Keratinocyte (primary cell): ENCODE results near the gene SEMA3F. TPM values are rescaled to one million over a fixed set of nuclear protein-coding genes. Genes with fewer than 3 reads are reported as not detected.

Source experiments
- DNase-seq: peaks from one replicate; pipeline ENCODE4 v3.0.0-alpha.2; 2011; ENCODE audit warnings: low read depth, missing footprints, low spot score
- FAIRE-seq: peaks from 2 replicates; lab custom pipeline; 2011; peaks lifted over from hg19 to GRCh38; lab: Jason Lieb, UNC
- H2AFZ ChIP-seq: 2 replicates; pipeline ENCODE4 v1.6.0; 2012; ENCODE audit warnings: low read length, control low read depth, inconsistent platforms; ENCODE audit not compliant: control insufficient read depth
- H3K27ac ChIP-seq: 2 replicates; pipeline ENCODE4 v1.5.1; 2011; ENCODE audit warnings: low read length; ENCODE audit not compliant: control insufficient read depth, insufficient read depth
- H3K27me3 ChIP-seq: 3 replicates; pipeline ENCODE4 v1.6.0; 2011; ENCODE audit warnings: low read length; ENCODE audit not compliant: control insufficient read depth, insufficient read depth; ENCODE audit errors: extremely low read depth
- H3K36me3 ChIP-seq, 2 experiments: 2 replicates in 1 of 2; 3 replicates in 1 of 2; pipeline ENCODE4 v1.5.1; 2011; ENCODE audit warnings: low read length in 2 of 2, mild to moderate bottlenecking in 1 of 2; ENCODE audit not compliant: control insufficient read depth in 2 of 2, insufficient read depth in 2 of 2; ENCODE audit errors: extremely low read depth in 1 of 2
- H3K4me1 ChIP-seq: 3 replicates; pipeline ENCODE4 v1.5.1; 2011; ENCODE audit warnings: low read length; ENCODE audit not compliant: control insufficient read depth, insufficient read depth; ENCODE audit errors: extremely low read depth
- H3K4me2 ChIP-seq: 3 replicates; pipeline ENCODE4 v1.6.0; 2011; ENCODE audit warnings: low read depth, low read length; ENCODE audit not compliant: control insufficient read depth, insufficient read depth; ENCODE audit errors: extremely low read depth
- H3K4me3 ChIP-seq, 3 experiments: fragments of 200-600 bp in 1 of 3; sonication (generic) in 1 of 3; 2 replicates in 2 of 3; 3 replicates in 1 of 3; pipeline ENCODE4 v1.5.1; 2011 to 2016; ENCODE audit warnings: low read length in 3 of 3, mild to moderate bottlenecking in 3 of 3, control low read depth in 2 of 3, inconsistent platforms in 1 of 3, low read depth in 1 of 3, mixed read lengths in 1 of 3, mixed run types in 1 of 3, moderate library complexity in 1 of 3; ENCODE audit not compliant: control insufficient read depth in 2 of 3, insufficient read depth in 2 of 3; ENCODE audit errors: extremely low read depth in 1 of 3
- H3K79me2 ChIP-seq: 2 replicates; pipeline ENCODE4 v1.6.0; 2012; ENCODE audit warnings: low read length; ENCODE audit not compliant: control insufficient read depth, insufficient read depth
- H3K9ac ChIP-seq: 3 replicates; pipeline ENCODE4 v1.6.0; 2011; ENCODE audit warnings: low read length; ENCODE audit not compliant: control insufficient read depth, insufficient read depth; ENCODE audit errors: extremely low read depth
- H3K9me1 ChIP-seq: 3 replicates; pipeline ENCODE4 v1.6.0; 2011; ENCODE audit warnings: low read length; ENCODE audit not compliant: control insufficient read depth, insufficient read depth; ENCODE audit errors: extremely low read depth
- H3K9me3 ChIP-seq: 2 replicates; pipeline ENCODE4 v1.5.1; 2012; ENCODE audit warnings: low read depth, low read length; ENCODE audit not compliant: control insufficient read depth
- H4K20me1 ChIP-seq: 3 replicates; pipeline ENCODE4 v1.6.0; 2011; ENCODE audit warnings: low read length; ENCODE audit not compliant: control insufficient read depth, insufficient read depth; ENCODE audit errors: extremely low read depth
- CTCF ChIP-seq, 3 experiments: IDR thresholded peaks in 1 of 3; conservative IDR thresholded peaks in 1 of 3; optimal IDR thresholded peaks in 1 of 3; 2 replicates in 2 of 3; 3 replicates in 1 of 3; pipeline versions ENCODE3 to v1.5.1; 2011; ENCODE audit warnings: low read length in 3 of 3, mild to moderate bottlenecking in 3 of 3, moderate library complexity in 2 of 3, control low read depth in 1 of 3, inconsistent platforms in 1 of 3; ENCODE audit not compliant: insufficient read depth in 2 of 3; ENCODE audit errors: extremely low read depth in 1 of 3
- EZH2 ChIP-seq: IDR thresholded peaks from one replicate; pipeline ENCODE4 v1.6.1; 2012; ENCODE audit warnings: inconsistent platforms, mild to moderate bottlenecking, low read length, moderate library complexity
- dilution Hi-C: fragments of 300-500 bp; cut with MboI; formaldehyde crosslinking; loops from one replicate; pipeline ENCODE4 v1.7.0; 2020; ENCODE audit warnings: low sequenced_read_pairs; ENCODE audit not compliant: extremely low pct_ligation_motif_present
- polyA plus RNA-seq, 5 experiments: library from polyadenylated mRNA; depleted of rRNA in 3 of 5; stranded (reverse) in 3 of 5; stranded (forward) in 1 of 5; unstranded in 1 of 5; fragments of >200 nt; gene quantifications; 1 replicate in 1 of 5; 2 replicates in 3 of 5; 3 replicates in 1 of 5; pipeline versions ENCODE4 v1.2.1 to v1.2.3, GENCODE V29; 2011 to 2012; ENCODE audit warnings: missing spikeins in 2 of 5, low read depth in 1 of 5, low replicate concordance in 1 of 5

The SEMA3F gene
- polyA plus RNA-seq, 1 donor (not counting 4 experiments of a cell fraction or from before 2014, with no cell fraction given): 72.8 TPM

DNA sequence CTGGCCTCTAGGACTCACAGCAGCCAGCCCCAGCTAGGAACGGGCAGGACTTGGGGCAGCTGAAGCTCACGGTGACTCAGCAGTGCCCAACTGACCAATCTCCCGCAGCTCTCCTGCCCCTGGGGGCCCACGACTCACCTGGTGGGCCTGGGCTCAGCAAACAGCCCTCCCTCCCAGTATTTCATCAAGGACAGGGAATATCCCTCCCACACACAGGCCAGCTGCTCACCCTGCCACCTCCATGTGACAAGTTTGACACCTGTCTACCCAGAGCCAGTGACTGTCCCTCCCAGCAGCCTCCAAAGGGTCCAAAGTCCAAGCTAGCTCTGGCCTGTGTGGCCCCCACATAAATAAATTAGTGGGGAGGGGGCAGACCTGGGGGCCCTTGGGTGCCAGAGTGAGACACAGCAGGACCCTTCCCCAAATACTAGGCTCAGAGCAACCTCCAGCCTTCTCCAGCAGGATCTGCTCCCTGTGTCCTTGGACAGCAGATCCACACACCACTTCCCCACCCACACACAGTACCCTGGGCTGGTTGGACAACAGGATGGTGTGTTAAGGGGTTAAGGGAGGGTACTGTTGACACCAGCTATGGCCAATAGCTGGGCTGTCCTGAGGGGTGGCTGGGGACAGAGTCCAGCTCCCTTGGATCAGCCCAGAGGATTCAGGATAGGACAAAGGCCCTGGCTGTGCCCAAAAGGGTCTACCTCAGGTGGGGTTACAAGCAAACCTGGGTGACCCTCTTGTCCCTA, 40.6 kb downstream of the SEMA3F start:
- Histone ChIP-seq H3K27me3 (peaks cover 32% of the 10 kb centered on the region), H4K20me1 (peaks cover 2% of the 10 kb centered on the region), H3K4me1 (no peaks in the 10 kb centered on the region), H3K79me2 (no peaks in the 10 kb centered on the region), H3K9ac (no peak overlapping the region), H3K9me1 (no peaks in the 10 kb centered on the region), H3K27ac (no peak overlapping the region), H3K4me2 (no peak overlapping the region), H3K36me3 (no peaks in the 10 kb centered on the region), H2AFZ (no peak overlapping the region), H3K9me3 (no peaks in the 10 kb centered on the region), H3K4me3 (no peak overlapping the region)
- no peak for FAIRE-seq
- dilution Hi-C loops: no loop called here
- no peak for DNase-seq
- TF ChIP-seq EZH2 (no peak), CTCF (optimal IDR thresholded peaks at IDR 0.05 in 1 of 3, IDR thresholded peaks at IDR 0.05 in 1 of 3, conservative IDR thresholded peaks at IDR 0.05 in 1 of 3; ENCODE audit: extremely low read depth in 1 of 3, insufficient read depth in 2 of 3, low read length in 3 of 3) (no peak)

GRCh38 chr3:50196253-50196801, 41.2 kb downstream of the SEMA3F start:
- dilution Hi-C loops: no loop called here
- Histone ChIP-seq H3K27me3 (peaks cover 37% of the 10 kb centered on the region), H3K4me2 (no peak overlapping the region), H3K27ac (no peak overlapping the region), H2AFZ (no peak overlapping the region), H3K9me3 (no peaks in the 10 kb centered on the region), H3K9me1 (no peaks in the 10 kb centered on the region), H3K36me3 (no peaks in the 10 kb centered on the region), H3K9ac (no peak overlapping the region), H4K20me1 (peaks cover 2% of the 10 kb centered on the region), H3K79me2 (no peaks in the 10 kb centered on the region), H3K4me1 (no peaks in the 10 kb centered on the region), H3K4me3 (no peak overlapping the region)
- TF ChIP-seq EZH2: no peak
- no peak for DNase-seq
- FAIRE-seq: no peak
